GM18502 (cell line): ENCODE data around the gene NXN.
"Not testable (repeated sequence)": the region's sequence is repeated elsewhere in the genome, so short reads cannot be mapped to it uniquely, and the experiment has no call there.

Source experiments
- ATAC-seq: cut with Tn5 transposase; IDR thresholded peaks from one replicate; pipeline ENCODE4 v1.9.1; 2021; ENCODE audit warnings: mild to moderate bottlenecking; ENCODE audit not compliant: unreplicated experiment, poor library complexity

The NXN gene

DNA sequence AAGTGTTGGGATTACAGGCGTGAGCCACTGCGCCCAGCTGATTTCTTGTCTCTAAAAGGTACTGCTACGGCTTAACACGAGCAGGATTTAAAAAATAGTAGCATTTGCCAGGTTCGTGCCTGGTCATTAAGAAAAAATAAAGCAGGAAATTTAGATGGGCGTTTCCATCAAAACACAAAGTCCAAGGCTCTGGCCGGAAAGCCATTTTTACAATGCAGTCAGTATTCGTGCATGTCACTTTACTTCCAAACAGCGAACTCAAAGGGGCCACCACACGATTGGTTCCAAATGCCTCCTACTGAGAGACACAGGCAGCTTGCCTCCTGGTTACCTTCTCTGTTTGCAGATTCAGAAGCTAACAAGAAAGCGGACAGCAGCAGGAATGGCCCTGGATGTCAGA, 131.2 kb downstream of the NXN start:
- ATAC-seq: no peak

DNA sequence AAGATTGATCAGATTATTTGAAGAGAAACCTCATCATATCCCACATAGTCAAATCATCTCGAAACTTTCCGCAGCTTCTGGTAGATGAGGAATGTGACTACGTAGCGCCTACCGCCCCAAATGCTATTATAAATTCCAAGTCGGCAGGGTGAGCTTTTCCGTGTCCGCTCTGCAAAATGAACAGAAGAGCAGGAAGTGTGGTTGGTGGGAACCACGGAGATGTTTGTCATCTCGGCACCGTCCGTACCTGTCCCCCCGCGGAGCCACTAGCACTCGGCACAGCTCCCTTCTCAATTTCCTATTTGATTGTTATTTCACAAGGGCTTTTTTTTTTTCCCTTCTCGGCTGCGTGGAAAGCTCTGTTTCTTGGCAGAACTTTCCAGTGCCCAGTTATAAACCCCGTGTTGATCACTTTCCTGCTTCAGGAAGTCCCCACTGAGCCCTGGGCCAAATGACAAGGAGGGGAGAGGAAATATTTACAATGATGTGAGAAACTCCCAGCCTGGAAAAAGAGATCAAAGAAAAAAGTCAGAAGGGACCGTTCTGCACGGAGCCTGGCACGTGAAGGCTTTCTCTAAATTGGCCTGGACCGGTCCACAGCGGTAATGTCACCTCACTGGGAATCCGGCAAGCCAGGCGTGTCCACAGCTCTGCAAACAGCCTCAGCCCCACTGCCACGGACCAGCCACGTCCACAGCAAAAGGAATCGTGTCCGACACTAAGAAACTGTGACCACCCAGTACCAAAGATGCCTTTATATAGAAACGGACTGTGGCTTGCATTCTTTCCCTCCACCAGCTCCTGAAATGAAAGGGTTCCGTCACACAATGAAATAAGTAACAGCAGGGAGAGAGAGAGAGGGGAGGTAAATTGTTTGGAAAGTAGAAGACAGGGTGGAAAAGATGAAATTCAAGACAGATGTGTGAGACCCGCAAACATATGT, 132.4 kb downstream of the NXN start:
- ATAC-seq: no peak

GRCh38 chr17:841313-841712, 138.3 kb downstream of the NXN start:
- no peak for ATAC-seq

DNA sequence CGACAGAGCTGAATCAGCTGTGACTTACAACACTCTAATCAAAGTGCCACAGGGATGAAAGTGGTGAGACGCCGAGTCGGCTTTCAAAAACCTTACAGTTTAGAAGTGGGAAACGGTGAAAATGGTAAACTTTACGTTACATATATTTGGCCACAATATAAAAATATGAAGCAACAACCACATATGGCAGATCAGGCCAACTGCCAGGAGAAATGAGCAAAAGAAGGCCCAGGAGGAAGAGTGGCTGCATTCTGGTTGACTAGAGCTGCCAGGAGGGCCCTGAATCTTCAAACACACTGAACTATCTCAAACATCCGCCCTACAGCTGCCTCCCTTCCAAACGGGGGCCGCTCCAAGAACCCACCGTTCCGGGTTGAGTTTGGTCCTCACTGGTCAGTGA, 141.1 kb downstream of the NXN start:
- ATAC-seq: no peak

DNA sequence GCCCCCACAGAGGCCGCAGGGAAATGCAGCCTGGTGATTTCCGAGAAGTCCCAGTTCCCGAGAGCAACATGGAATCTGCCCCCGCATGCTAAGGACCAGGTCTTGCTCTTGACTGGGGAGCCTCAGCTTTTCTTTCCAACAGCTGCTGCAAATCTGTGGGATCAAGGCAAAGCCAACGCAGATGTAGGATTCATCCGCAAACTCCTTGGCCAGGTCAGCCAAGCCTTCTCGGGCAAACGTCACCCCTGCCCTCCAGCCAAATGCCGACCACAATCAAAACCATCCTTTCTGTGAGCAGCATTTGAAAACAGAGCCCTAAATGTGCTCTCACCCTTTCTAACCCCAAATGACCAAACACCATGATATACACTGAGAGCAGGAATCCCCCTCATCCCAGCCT, 143.4 kb downstream of the NXN start:
- no peak for ATAC-seq

GRCh38 chr17:835721-836120, 143.9 kb downstream of the NXN start:
- ATAC-seq: not testable (repeated sequence)

DNA sequence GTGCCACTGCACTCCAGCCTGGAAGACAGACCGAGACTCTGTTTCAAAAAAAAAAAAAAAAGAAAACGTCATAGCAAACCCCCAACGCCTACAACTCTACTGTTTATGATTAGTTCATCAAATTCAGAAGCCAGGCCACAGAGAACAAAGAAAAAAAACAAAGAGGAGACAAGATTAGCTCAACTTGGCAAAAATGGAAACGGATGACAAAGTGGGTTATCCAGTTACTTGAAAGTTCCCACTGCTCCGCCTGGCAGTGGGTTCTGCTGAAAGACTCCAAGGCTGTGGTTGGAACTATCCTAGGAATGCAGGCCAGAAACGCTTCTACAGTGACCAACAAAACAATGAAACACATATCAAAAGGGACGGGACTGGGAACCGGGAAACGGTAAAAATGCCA, 144.3 kb downstream of the NXN start:
- no peak for ATAC-seq

DNA sequence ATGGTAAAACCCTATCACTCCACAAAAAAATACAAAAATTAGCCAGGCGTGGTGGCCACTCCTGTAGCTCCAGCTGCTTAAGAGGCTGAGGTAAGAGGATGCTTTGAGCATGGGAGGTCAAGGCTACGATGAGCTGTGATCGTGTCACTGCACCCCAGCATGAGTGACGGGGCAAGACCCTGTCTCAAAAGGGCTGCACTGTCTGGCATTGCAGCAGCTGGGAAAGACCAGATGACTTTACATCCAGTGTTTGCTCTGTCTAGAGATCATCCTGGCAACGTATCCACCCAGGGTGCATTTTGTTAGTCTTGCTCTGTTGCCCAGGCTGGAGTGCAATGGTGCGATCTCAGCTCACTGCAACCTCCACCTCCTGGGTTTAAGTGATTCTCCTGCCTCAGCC, 145.4 kb downstream of the NXN start:
- no peak for ATAC-seq

- ATAC-seq: no peak
These were observed 148.6 kb downstream of the NXN start for GRCh38 chr17:830950-831349.

- no peak for ATAC-seq
These were observed 149.2 kb downstream of the NXN start for GRCh38 chr17:830381-830780.

DNA sequence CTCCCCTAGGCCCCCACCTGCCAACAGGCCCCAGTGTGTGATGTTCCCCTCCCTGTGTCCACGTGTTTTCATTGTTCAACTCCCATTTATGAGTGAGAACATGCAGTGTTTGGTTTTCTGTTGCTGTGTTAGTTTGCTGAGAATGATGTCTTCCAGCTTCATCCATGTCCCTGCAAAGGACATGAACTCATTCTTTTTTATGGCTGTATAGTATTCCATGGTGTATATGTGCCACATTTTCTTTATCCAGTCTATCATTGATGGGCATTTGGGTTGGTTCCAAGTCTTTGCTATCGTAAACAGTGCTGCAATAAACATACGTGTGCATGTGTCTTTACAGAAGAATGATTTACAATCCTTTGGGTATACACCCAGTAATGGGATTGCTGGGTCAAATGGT, 150.0 kb downstream of the NXN start:
- not testable (repeated sequence) for ATAC-seq

- no peak for ATAC-seq
These were observed 150.8 kb downstream of the NXN start for GRCh38 chr17:828761-829160.

GRCh38 chr17:826778-827177, 152.8 kb downstream of the NXN start:
- ATAC-seq: no peak

- no peak for ATAC-seq
These were observed 154.4 kb downstream of the NXN start for GRCh38 chr17:825216-825615.

- ATAC-seq: no peak
These were observed 155.2 kb downstream of the NXN start for GRCh38 chr17:824378-824777.

DNA sequence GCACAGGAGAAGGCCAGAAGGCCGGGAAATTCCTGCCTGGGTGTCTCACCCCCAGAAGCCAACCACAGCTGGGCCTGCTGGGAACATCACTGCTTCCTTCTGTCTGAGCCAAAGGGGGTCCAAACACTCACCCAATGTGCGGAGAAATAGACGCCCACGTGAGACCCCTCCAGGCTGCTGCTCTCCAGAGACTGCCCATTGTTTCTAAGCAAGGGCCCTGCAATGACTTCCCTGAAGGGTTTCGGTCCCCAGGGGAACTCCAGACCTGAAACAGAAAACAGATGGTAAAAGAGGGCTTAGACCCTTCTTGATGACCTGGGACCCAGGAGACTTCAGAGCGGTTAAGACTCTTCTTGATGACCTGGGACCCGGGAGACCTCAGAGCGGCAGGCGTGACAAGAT, 156.1 kb downstream of the NXN start:
- ATAC-seq: no peak

- no peak for ATAC-seq
These were observed 160.3 kb downstream of the NXN start for GRCh38 chr17:819251-819650.

DNA sequence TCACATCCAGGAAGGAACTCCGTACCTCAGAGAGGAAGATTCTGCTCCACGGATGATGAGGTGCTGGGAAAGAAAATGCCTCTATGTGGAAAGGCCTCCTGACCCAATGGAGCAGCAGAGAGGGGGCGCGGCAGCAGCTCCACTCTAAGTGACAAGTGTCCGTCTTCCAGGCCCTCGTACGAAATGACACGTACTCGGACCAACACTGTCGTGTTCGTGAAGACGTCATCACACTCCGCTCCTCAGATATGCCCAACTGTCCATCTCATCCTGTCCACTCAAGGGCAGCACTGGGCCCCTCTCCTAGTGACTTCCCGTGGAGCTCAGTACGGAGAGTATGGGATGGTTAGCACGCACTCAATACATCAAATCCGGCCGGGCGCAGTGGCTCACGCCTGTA, 165.2 kb downstream of the NXN start:
- ATAC-seq: no peak

DNA sequence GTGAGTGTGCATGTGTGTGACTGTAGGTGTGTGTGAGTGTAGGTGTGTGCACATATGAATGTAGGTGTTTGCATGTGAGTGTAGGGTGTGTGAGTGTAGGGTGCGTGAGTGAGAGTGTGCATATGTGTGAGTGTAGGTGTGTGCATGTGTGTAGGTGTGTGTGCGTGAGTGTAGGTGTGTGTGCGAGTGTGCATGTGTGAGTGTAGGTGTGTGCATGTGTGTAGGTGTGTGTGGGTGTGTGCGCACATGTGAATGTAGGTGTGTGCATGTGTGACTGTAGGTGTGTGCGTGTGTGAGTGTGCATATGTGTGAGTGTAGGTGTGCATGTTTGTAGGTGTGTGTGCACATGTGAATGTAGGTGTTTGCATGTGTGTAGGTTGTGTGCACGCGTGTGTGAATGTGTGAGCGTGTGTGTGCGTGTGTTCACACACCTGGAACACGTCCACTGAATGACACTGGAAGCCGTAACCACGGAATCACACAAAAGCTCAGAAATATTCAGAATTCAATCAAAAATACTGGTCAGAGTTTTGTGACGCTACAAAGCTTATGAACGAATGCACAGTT, 166.9 kb downstream of the NXN start:
- ATAC-seq: no peak

GRCh38 chr17:811051-811784, 168.4 kb downstream of the NXN start:
- no peak for ATAC-seq
